HL-60 (cell line): ENCODE data around the gene EXOC4.

Experiments used
- DNase-seq, 2 experiments: peaks; one replicate each; pipeline ENCODE4 v3.0.0-alpha.2; 2010 to 2020; ENCODE audit warnings: low read depth in 1 of 2, low spot score in 1 of 2
- H3K27ac ChIP-seq: fragments of 250-450 bp; sonication (Bioruptor Pico); replicated peaks from 2 replicates; pipeline ENCODE4 v1.5.1; 2020; ENCODE audit warnings: mild to moderate bottlenecking, moderate library complexity
- H3K27me3 ChIP-seq: fragments of 250-450 bp; sonication (Bioruptor Pico); 2 replicates; pipeline ENCODE4 v1.5.1; 2021; ENCODE audit warnings: mild to moderate bottlenecking, moderate library complexity; ENCODE audit not compliant: insufficient read depth, poor library complexity, severe bottlenecking
- H3K4me3 ChIP-seq: replicated peaks from 2 replicates; pipeline ENCODE4 v1.5.1; 2011; ENCODE audit warnings: mild to moderate bottlenecking, control low read depth, low read length; ENCODE audit not compliant: insufficient read depth
- GABPA ChIP-seq: IDR thresholded peaks from 2 replicates; pipeline ENCODE4 v1.6.1; 2012; ENCODE audit warnings: low read depth
- POLR2AphosphoS5 ChIP-seq: IDR thresholded peaks from 2 replicates; pipeline ENCODE4 v1.6.1; 2012; ENCODE audit warnings: low read depth
- SPI1 ChIP-seq: IDR thresholded peaks from 2 replicates; pipeline ENCODE4 v1.6.1; 2012; ENCODE audit warnings: low read depth, mild to moderate bottlenecking, borderline replicate concordance
- TF ChIP-seq, protein P1 (sequence below): IDR thresholded peaks from 2 replicates; pipeline ENCODE4 v1.6.1; 2012; ENCODE audit warnings: low read depth; ENCODE audit not compliant: insufficient replicate concordance
- TF ChIP-seq, protein P2 (sequence below): IDR thresholded peaks from one replicate; pipeline ENCODE4 v1.5.1; 2011; ENCODE audit warnings: low read length, control low read depth, inconsistent platforms; ENCODE audit not compliant: insufficient read depth

Gene EXOC4

DNA sequence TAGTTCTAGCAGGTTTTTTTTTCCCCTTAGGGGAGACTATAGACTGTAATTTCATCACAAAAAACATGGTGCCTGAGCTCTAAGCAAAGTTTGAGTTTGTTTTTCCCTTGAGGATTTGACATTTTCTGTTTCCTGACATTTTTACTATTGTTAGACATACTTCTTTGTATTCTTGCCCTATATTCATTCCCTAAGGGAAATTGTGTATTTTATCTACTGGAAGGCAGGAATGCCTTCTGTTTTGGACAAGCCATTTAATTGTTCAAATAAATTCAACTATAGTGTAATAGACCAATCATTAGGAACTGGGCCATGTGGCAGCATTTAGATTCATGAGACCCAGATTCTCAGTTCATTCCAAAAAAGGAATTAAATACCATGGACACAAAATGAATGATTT lies 335.0 kb downstream of the EXOC4 start:
- H3K4me3 ChIP-seq, result no peak overlapping the region
- TF ChIP-seq, protein P1, sequence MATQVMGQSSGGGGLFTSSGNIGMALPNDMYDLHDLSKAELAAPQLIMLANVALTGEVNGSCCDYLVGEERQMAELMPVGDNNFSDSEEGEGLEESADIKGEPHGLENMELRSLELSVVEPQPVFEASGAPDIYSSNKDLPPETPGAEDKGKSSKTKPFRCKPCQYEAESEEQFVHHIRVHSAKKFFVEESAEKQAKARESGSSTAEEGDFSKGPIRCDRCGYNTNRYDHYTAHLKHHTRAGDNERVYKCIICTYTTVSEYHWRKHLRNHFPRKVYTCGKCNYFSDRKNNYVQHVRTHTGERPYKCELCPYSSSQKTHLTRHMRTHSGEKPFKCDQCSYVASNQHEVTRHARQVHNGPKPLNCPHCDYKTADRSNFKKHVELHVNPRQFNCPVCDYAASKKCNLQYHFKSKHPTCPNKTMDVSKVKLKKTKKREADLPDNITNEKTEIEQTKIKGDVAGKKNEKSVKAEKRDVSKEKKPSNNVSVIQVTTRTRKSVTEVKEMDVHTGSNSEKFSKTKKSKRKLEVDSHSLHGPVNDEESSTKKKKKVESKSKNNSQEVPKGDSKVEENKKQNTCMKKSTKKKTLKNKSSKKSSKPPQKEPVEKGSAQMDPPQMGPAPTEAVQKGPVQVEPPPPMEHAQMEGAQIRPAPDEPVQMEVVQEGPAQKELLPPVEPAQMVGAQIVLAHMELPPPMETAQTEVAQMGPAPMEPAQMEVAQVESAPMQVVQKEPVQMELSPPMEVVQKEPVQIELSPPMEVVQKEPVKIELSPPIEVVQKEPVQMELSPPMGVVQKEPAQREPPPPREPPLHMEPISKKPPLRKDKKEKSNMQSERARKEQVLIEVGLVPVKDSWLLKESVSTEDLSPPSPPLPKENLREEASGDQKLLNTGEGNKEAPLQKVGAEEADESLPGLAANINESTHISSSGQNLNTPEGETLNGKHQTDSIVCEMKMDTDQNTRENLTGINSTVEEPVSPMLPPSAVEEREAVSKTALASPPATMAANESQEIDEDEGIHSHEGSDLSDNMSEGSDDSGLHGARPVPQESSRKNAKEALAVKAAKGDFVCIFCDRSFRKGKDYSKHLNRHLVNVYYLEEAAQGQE, result no peak
- TF ChIP-seq GABPA (no peak), POLR2AphosphoS5 (no peak), SPI1 (no peak)
- TF ChIP-seq, protein P2, sequence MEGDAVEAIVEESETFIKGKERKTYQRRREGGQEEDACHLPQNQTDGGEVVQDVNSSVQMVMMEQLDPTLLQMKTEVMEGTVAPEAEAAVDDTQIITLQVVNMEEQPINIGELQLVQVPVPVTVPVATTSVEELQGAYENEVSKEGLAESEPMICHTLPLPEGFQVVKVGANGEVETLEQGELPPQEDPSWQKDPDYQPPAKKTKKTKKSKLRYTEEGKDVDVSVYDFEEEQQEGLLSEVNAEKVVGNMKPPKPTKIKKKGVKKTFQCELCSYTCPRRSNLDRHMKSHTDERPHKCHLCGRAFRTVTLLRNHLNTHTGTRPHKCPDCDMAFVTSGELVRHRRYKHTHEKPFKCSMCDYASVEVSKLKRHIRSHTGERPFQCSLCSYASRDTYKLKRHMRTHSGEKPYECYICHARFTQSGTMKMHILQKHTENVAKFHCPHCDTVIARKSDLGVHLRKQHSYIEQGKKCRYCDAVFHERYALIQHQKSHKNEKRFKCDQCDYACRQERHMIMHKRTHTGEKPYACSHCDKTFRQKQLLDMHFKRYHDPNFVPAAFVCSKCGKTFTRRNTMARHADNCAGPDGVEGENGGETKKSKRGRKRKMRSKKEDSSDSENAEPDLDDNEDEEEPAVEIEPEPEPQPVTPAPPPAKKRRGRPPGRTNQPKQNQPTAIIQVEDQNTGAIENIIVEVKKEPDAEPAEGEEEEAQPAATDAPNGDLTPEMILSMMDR, result no peak
- H3K27ac ChIP-seq, result no peak overlapping the region
- DNase-seq, result no peak
- no peaks in the 10 kb centered on the region for H3K27me3 ChIP-seq

DNA sequence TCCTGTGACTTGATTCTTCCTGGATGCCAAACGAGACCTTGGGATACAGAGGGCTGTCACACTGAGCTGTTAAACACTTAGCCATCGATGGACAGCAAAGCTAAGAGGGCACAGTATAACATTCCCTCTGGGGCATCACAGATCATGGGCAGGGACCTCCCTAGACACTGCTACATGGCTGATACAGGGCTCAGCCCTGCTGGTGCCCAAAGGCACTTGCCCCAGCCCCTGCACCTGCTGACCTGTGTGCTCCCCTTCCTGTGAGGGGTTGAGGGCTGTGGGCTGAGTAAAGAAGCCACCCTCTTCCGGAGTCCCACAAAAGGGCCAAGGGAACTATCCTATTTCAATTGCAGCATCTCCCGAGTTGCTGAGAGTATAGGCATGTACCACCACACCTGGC lies 337.9 kb downstream of the EXOC4 start:
- DNase-seq, result no peak
- TF ChIP-seq SPI1, result no peak
- H3K27me3 ChIP-seq, result no peaks in the 10 kb centered on the region

DNA sequence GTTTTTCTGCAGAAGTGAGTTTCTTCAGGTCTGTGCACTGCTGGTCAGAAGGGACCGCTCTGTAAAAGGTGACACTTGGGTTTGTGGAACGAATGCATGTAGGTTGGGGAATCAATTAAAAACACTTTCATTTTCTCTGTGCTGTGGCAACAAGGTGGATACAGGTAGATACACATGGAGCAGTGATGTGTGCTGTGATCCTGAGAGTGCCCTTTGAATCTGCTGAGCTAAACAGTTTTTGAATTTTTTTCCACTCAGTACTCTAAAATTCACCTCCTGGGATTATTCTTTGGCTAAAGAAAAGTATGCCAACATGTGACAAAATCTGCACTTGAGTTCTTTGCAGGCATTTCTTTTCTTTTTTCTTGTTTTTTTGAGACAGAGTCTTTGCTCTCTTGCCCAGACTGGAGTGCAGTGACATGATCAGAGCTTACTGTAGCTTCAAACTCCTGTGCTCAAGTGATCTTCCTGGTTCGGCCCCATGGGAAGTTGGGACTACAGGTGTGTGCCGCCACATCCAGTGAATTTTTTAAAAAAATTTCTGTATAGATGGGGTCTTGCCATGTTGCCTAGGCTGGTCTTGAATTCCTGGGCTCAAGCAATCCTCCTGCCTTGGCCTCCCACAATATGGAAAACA lies 338.9 kb downstream of the EXOC4 start:
- no peak for DNase-seq
- no peak overlapping the region for H3K27ac ChIP-seq
- TF ChIP-seq GABPA (no peak), POLR2AphosphoS5 (no peak), SPI1 (no peak)
- TF ChIP-seq, protein P2, result no peak
- TF ChIP-seq, protein P1, result no peak
- no peak overlapping the region for H3K4me3 ChIP-seq
- no peaks in the 10 kb centered on the region for H3K27me3 ChIP-seq

More for the DNA sequence above, 337.9 kb downstream of the EXOC4 start:
- no peak overlapping the region for H3K27ac ChIP-seq
- no peak overlapping the region for H3K4me3 ChIP-seq

DNA sequence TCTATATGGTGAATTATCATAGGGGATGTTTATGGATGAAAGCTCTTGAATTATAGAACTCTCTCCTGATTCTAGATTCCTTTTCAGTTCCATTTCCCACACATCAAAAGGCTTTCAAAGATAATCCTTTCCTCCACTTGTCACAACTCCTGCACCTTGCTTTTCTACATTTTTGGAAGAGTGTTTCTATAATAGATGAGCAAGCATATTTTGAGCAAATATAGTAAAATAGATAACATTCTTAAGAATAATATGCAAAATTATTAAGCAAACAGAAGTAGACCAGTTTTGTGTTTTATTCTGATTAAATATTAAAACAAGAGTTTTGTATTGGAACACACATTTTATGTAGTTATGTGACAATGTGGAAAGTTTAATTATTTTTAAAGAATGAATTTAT lies 340.7 kb downstream of the EXOC4 start:
- Histone ChIP-seq H3K27me3 (no peaks in the 10 kb centered on the region), H3K27ac (no peak overlapping the region), H3K4me3 (no peak overlapping the region)
- DNase-seq, result no peak
- TF ChIP-seq SPI1, result no peak
- TF ChIP-seq, protein P2, result no peak
- TF ChIP-seq, protein P1, result no peak
- no peak for TF ChIP-seq POLR2AphosphoS5
- TF ChIP-seq GABPA, result no peak
